ENCODE results near the gene ARID3B. TPM values are rescaled to one million over a fixed set of nuclear protein-coding genes. Genes with fewer than 3 reads are reported as not detected.

Gene ARID3B
- total and polyA plus RNA-seq, 2 donors (not counting 1 experiment from before 2014, with no cell fraction given), result 0.72 to 0.99 TPM

GRCh38 chr15:74545776-74546656 is 5.0 kb downstream of the ARID3B start:
- H3K4me2 ChIP-seq (ENCODE audit: extremely low read depth, insufficient read depth, low read length), result no peak overlapping the region
- peaks cover 2% of the 10 kb centered on the region for H3K79me2 ChIP-seq (ENCODE audit: control insufficient read depth, insufficient read depth, low read length)
- H3K9ac ChIP-seq (ENCODE audit: insufficient read depth, low read length), result no peak overlapping the region
- no peak overlapping the region for H3K27ac ChIP-seq (ENCODE audit: insufficient read depth, low read length)
- H3K27me3 ChIP-seq (ENCODE audit: control insufficient read depth, insufficient read depth, low read length), result no peaks in the 10 kb centered on the region
- no peak overlapping the region for H3K4me3 ChIP-seq (replicated peaks in 1 of 4; ENCODE audit: control extremely low read depth in 1 of 4, insufficient read depth in 1 of 4, low read depth in 3 of 4, low read length in 4 of 4)
- no peaks in the 10 kb centered on the region for H3K36me3 ChIP-seq (ENCODE audit: control insufficient read depth, insufficient read depth, low read length)
- DNase-seq (ENCODE audit: low read depth in 2 of 2), result peak; percentile 99 to 100
- H3K9me3 ChIP-seq (ENCODE audit: control insufficient read depth, insufficient read depth, low read depth, low read length), result no peaks in the 10 kb centered on the region
- H2AFZ ChIP-seq (ENCODE audit: low read length), result no peak overlapping the region
- TF ChIP-seq, protein P1, sequence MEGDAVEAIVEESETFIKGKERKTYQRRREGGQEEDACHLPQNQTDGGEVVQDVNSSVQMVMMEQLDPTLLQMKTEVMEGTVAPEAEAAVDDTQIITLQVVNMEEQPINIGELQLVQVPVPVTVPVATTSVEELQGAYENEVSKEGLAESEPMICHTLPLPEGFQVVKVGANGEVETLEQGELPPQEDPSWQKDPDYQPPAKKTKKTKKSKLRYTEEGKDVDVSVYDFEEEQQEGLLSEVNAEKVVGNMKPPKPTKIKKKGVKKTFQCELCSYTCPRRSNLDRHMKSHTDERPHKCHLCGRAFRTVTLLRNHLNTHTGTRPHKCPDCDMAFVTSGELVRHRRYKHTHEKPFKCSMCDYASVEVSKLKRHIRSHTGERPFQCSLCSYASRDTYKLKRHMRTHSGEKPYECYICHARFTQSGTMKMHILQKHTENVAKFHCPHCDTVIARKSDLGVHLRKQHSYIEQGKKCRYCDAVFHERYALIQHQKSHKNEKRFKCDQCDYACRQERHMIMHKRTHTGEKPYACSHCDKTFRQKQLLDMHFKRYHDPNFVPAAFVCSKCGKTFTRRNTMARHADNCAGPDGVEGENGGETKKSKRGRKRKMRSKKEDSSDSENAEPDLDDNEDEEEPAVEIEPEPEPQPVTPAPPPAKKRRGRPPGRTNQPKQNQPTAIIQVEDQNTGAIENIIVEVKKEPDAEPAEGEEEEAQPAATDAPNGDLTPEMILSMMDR (conservative IDR thresholded peaks at IDR 0.05 in 1 of 2, IDR thresholded peaks at IDR 0.05 in 1 of 2; ENCODE audit: low read depth in 1 of 2, low read length in 2 of 2), result no peak
- TF ChIP-seq EZH2 (IDR thresholded peaks at IDR 0.05; ENCODE audit: low read length, missing control alignments), result no peak
- H3K4me1 ChIP-seq (ENCODE audit: control insufficient read depth, extremely low read depth, insufficient read depth, low read length), result peaks cover 9% of the 10 kb centered on the region
- peaks cover 4% of the 10 kb centered on the region for H4K20me1 ChIP-seq (ENCODE audit: control insufficient read depth, extremely low read depth, insufficient read depth, low read length)

- peaks cover 2% of the 10 kb centered on the region for H3K79me2 ChIP-seq (ENCODE audit: control insufficient read depth, insufficient read depth, low read length)
These were observed 6.6 kb downstream of the ARID3B start for GRCh38 chr15:74547616-74548015.

DNA sequence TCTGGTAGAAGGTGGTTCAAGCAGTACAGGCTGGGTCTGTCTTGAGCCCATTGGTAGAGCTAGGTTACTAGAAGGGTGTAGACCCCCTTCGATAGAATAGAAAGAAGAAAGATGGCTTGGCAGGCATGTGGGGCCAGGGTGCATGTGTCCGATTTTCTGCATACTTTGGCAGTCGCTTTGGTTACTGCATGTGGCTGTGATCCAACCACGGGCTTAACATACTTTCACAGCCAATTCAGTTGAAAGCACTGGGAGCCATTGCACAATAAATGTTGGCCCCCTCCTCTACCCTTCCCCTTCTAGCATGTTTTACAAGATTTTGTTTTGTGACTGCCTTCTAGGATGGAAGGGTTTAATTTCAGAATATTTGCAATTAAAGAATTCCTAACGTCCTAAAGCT is 7.2 kb downstream of the ARID3B start:
- no peak overlapping the region for H3K4me2 ChIP-seq (ENCODE audit: extremely low read depth, insufficient read depth, low read length)
- H2AFZ ChIP-seq (ENCODE audit: low read length), result no peak overlapping the region
- H4K20me1 ChIP-seq (ENCODE audit: control insufficient read depth, extremely low read depth, insufficient read depth, low read length), result peaks cover 4% of the 10 kb centered on the region
- DNase-seq (ENCODE audit: low read depth in 2 of 2), result no peak
- no peak overlapping the region for H3K27ac ChIP-seq (ENCODE audit: insufficient read depth, low read length)
- no peaks in the 10 kb centered on the region for H3K27me3 ChIP-seq (ENCODE audit: control insufficient read depth, insufficient read depth, low read length)
- no peak overlapping the region for H3K9ac ChIP-seq (ENCODE audit: insufficient read depth, low read length)
- peaks cover 2% of the 10 kb centered on the region for H3K79me2 ChIP-seq (ENCODE audit: control insufficient read depth, insufficient read depth, low read length)
- H3K4me3 ChIP-seq (replicated peaks in 1 of 4; ENCODE audit: control extremely low read depth in 1 of 4, insufficient read depth in 1 of 4, low read depth in 3 of 4, low read length in 4 of 4), result no peak overlapping the region
- H3K36me3 ChIP-seq (ENCODE audit: control insufficient read depth, insufficient read depth, low read length), result no peaks in the 10 kb centered on the region
- H3K9me3 ChIP-seq (ENCODE audit: control insufficient read depth, insufficient read depth, low read depth, low read length), result no peaks in the 10 kb centered on the region
- TF ChIP-seq, protein P1 (conservative IDR thresholded peaks at IDR 0.05 in 1 of 2, IDR thresholded peaks at IDR 0.05 in 1 of 2; ENCODE audit: low read depth in 1 of 2, low read length in 2 of 2), result no peak
- H3K4me1 ChIP-seq (ENCODE audit: control insufficient read depth, extremely low read depth, insufficient read depth, low read length), result peaks cover 7% of the 10 kb centered on the region

More at GRCh38 chr15:74547616-74548015, 6.6 kb downstream of the ARID3B start:
- no peak overlapping the region for H3K4me2 ChIP-seq (ENCODE audit: extremely low read depth, insufficient read depth, low read length)
- peaks cover 4% of the 10 kb centered on the region for H4K20me1 ChIP-seq (ENCODE audit: control insufficient read depth, extremely low read depth, insufficient read depth, low read length)
- no peak overlapping the region for H3K4me3 ChIP-seq (replicated peaks in 1 of 4; ENCODE audit: control extremely low read depth in 1 of 4, insufficient read depth in 1 of 4, low read depth in 3 of 4, low read length in 4 of 4)
- no peak overlapping the region for H2AFZ ChIP-seq (ENCODE audit: low read length)
- H3K4me1 ChIP-seq (ENCODE audit: control insufficient read depth, extremely low read depth, insufficient read depth, low read length), result peaks cover 7% of the 10 kb centered on the region
- no peak overlapping the region for H3K9ac ChIP-seq (ENCODE audit: insufficient read depth, low read length)
- no peak overlapping the region for H3K27ac ChIP-seq (ENCODE audit: insufficient read depth, low read length)
- H3K27me3 ChIP-seq (ENCODE audit: control insufficient read depth, insufficient read depth, low read length), result no peaks in the 10 kb centered on the region
- no peaks in the 10 kb centered on the region for H3K36me3 ChIP-seq (ENCODE audit: control insufficient read depth, insufficient read depth, low read length)
- DNase-seq (ENCODE audit: low read depth in 2 of 2), result no peak
- no peak for TF ChIP-seq EZH2 (IDR thresholded peaks at IDR 0.05; ENCODE audit: low read length, missing control alignments)
- TF ChIP-seq, protein P1 (conservative IDR thresholded peaks at IDR 0.05 in 1 of 2, IDR thresholded peaks at IDR 0.05 in 1 of 2; ENCODE audit: low read depth in 1 of 2, low read length in 2 of 2), result no peak
- no peaks in the 10 kb centered on the region for H3K9me3 ChIP-seq (ENCODE audit: control insufficient read depth, insufficient read depth, low read depth, low read length)
